ENCODE data around the gene RENBP. TPM values are rescaled to one million over a fixed set of nuclear protein-coding genes. Genes with fewer than 3 reads are reported as not detected.

Gene RENBP
- total RNA-seq, 6 experiments from 2014 or later: 2.2 to 9.1 (median 5.2) TPM

GRCh38 chrX:153945956-153946943 is 1.8 kb upstream of the RENBP start:
- TF ChIP-seq CTCF (IDR thresholded peaks at IDR 0.05) (no peak), POLR2A (IDR thresholded peaks at IDR 0.05) (no peak)
- H3K4me3 ChIP-seq: no peak overlapping the region
- no peaks in the 10 kb centered on the region for H3K9me3 ChIP-seq
- H3K27me3 ChIP-seq: no peaks in the 10 kb centered on the region
- peaks cover 0 to 20% (median 10%) of the 10 kb centered on the region in 4 donors for H3K36me3 ChIP-seq
- ATAC-seq (no peak), DNase-seq (peak in 1 of 3 donors; percentile 21)
- 83% methylated on average over 13 of the region's 24 CpGs for WGBS (ENCODE audit: insufficient coverage, low coverage, low lambda C conversion rate, missing lambda C conversion rate)
- H3K27ac ChIP-seq: no peak overlapping the region
- intact Hi-C loops (cut with DNase I): loop anchor here in 1 of 2 donors (5.0 kb wide), 1 partner anchor 179 kb away; no protein-coding TSS in a partner anchor
- no peaks in the 10 kb centered on the region for H3K4me1 ChIP-seq

- H3K27ac ChIP-seq: no peak overlapping the region
- WGBS (ENCODE audit: insufficient coverage, low coverage, low lambda C conversion rate, missing lambda C conversion rate): no CpG with 5 or more reads among the region's 6 CpGs
These were observed 332 bp upstream of the RENBP start for GRCh38 chrX:153944800-153945150.

GRCh38 chrX:153941336-153942252 is 2.8 kb downstream of the RENBP start:
- intact Hi-C loops (cut with DNase I): no loop called here
- H3K9me3 ChIP-seq: no peaks in the 10 kb centered on the region
- no peak overlapping the region for H3K27ac ChIP-seq
- no peak overlapping the region for H3K4me3 ChIP-seq
- no peak for ATAC-seq
- DNase-seq: no peak
- H3K27me3 ChIP-seq: no peaks in the 10 kb centered on the region
- no peak for TF ChIP-seq POLR2A (IDR thresholded peaks at IDR 0.05)
- no peak for TF ChIP-seq CTCF (IDR thresholded peaks at IDR 0.05)
- WGBS (ENCODE audit: insufficient coverage, low coverage, low lambda C conversion rate, missing lambda C conversion rate): 40% methylated on average over 18 of the region's 23 CpGs
- no peaks in the 10 kb centered on the region for H3K4me1 ChIP-seq
- no peaks in the 10 kb centered on the region for H3K36me3 ChIP-seq

More at GRCh38 chrX:153944800-153945150, 332 bp upstream of the RENBP start:
- intact Hi-C loops (cut with DNase I): loop anchor here in 1 of 2 donors (5.0 kb wide), 1 partner anchor 177 kb away; no protein-coding TSS in a partner anchor
- no peak for DNase-seq
- H3K36me3 ChIP-seq: peaks cover 0 to 6% (median 3%) of the 10 kb centered on the region in 4 donors
- no peaks in the 10 kb centered on the region for H3K4me1 ChIP-seq
- H3K4me3 ChIP-seq: no peak overlapping the region
- no peaks in the 10 kb centered on the region for H3K9me3 ChIP-seq
- no peaks in the 10 kb centered on the region for H3K27me3 ChIP-seq
- TF ChIP-seq CTCF (IDR thresholded peaks at IDR 0.05): no peak
- TF ChIP-seq POLR2A (IDR thresholded peaks at IDR 0.05): no peak
- no peak for ATAC-seq

- intact Hi-C loops (cut with DNase I): no loop called here
- Histone ChIP-seq H3K4me1 (peaks cover 0 to 5% (median 0%) of the 10 kb centered on the region in 4 donors), H3K9me3 (no peaks in the 10 kb centered on the region), H3K4me3 (no peak overlapping the region), H3K36me3 (no peaks in the 10 kb centered on the region), H3K27me3 (no peaks in the 10 kb centered on the region), H3K27ac (no peak overlapping the region)
- WGBS (ENCODE audit: insufficient coverage, low coverage, low lambda C conversion rate, missing lambda C conversion rate): 46% methylated on average over 4 of the region's 7 CpGs
- TF ChIP-seq CTCF (IDR thresholded peaks at IDR 0.05): no peak
- no peak for TF ChIP-seq POLR2A (IDR thresholded peaks at IDR 0.05)
- ATAC-seq: no peak
- no peak for DNase-seq
These were observed 4.9 kb downstream of the RENBP start for GRCh38 chrX:153939573-153939972.
